GM12874 (cell line): ENCODE data around the gene SH2D3C.

Experiments used
- CTCF ChIP-seq: IDR thresholded peaks from 2 replicates; pipeline ENCODE4 v1.5.1; 2011; ENCODE audit warnings: low read depth, mild to moderate bottlenecking, control low read depth, low read length, moderate library complexity; ENCODE audit not compliant: insufficient read depth

The SH2D3C gene

GRCh38 chr9:127765418-127765817 is 13.0 kb downstream of the SH2D3C start:
- TF ChIP-seq CTCF, result no peak

GRCh38 chr9:127763918-127764384 is 14.5 kb downstream of the SH2D3C start:
- TF ChIP-seq CTCF, result peak; percentile 66

- TF ChIP-seq CTCF, result no peak
These were observed 16.3 kb downstream of the SH2D3C start for GRCh38 chr9:127762111-127762676.

GRCh38 chr9:127761491-127761956 is 16.9 kb downstream of the SH2D3C start:
- TF ChIP-seq CTCF, result no peak

GRCh38 chr9:127761061-127761460 is 17.4 kb downstream of the SH2D3C start:
- no peak for TF ChIP-seq CTCF

GRCh38 chr9:127758843-127759242 is 19.6 kb downstream of the SH2D3C start:
- no peak for TF ChIP-seq CTCF

GRCh38 chr9:127756233-127756632 is 22.2 kb downstream of the SH2D3C start:
- no peak for TF ChIP-seq CTCF
